Stimulated activated naive CD4-positive, alpha-beta T cell treated with Interleukin-2 at 50 U/mL for 16 hours (primary cell): ENCODE measurements around the gene PDGFC.
"Not testable (repeated sequence)": the region's sequence is repeated elsewhere in the genome, so short reads cannot be mapped to it uniquely, and the experiment has no call there.

Experiments
- DNase-seq: peaks from one replicate; lab custom pipeline; 2025; lab: John Stamatoyannopoulos, UW

Gene PDGFC

DNA sequence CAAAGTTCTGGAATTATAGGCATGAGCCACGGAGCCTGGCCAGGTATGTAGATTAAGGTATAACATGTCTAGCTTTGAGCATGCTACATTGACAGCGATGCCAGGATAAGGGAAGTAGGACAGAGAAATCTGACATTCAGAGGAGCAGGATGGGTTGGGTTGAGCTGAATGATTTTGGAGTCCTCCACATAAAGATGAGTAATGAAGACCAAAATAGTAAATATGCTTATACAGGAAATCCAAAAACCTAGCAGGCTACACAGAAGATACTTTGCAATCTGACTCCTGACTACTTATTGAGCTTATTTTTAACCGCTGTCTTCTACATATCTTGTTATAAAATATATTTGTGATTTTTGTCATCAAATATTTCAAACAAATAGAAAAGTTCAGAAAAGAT is 69.7 kb downstream of the PDGFC start:
- no peak for DNase-seq

DNA sequence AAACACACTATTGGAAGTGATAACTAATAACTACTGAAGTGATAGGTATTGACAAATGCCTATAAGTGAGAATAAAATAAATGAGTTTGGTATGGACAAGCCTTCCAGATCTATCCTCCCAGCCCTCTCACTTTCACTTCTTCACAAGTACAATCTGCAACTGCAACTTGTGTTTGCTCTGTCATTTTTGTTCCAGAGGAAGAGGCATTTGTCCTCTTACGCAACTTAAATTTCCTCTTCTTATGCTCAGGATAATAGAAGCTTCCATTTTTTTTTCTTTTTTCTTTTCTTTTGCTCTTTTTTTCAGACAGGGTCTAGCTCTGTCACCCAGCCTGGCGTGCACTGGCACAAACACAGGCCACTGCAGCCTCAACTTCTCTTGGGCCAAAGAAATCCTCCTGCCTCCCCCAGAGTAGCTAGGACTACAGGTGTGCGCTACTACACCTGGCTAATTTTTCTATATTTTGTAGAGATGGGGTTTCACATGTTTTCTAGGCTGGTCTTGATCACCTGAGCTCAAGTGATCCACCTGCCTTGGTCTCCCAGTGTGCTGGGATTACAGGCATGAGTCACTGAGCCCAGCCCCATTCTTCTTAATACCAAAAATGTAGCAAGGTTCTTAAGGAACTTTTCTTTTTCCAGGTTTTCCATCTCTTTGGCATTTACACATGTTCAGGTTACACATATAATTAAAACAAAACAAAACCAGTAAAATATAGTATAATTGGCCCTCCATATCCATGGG is 73.1 kb downstream of the PDGFC start:
- DNase-seq, result no peak

- DNase-seq, result no peak
These were observed 75.1 kb downstream of the PDGFC start for GRCh38 chr4:156896527-156896926.

DNA sequence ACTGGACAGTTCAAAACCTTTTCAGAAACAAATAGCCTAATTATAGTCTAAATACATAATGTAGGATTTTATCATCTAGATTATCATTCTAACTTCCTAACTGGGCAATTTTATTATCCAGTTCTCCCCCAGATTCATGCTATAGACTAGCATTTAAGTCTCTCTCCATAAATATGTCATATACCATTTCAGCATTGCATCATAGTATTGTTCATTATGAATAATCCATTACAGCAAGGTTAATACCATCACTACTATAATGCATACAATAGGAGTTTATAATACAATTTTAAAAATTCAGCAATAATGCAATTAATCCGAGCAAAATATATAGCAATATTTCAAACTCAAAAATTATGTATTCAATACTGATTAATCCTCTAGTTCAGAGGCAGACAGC is 77.4 kb downstream of the PDGFC start:
- no peak for DNase-seq

DNA sequence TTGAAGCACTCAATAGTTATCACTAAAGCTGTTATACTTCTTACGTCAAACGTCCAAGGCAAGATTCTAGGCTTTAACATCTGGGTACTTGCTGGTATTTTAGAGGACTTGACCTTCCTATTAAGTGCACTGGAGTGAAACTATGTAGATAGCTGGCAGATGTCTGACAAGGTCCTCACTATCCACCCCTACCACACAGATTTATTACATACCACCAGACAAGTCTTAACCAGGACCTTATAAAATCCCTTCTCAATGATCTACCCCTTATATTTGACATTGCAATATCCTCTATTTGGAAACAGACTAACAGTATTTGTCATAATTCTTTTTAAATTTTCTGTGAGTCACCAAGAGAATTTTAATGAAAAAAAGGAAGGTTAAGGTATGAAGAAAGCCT is 78.8 kb downstream of the PDGFC start:
- DNase-seq, result no peak

DNA sequence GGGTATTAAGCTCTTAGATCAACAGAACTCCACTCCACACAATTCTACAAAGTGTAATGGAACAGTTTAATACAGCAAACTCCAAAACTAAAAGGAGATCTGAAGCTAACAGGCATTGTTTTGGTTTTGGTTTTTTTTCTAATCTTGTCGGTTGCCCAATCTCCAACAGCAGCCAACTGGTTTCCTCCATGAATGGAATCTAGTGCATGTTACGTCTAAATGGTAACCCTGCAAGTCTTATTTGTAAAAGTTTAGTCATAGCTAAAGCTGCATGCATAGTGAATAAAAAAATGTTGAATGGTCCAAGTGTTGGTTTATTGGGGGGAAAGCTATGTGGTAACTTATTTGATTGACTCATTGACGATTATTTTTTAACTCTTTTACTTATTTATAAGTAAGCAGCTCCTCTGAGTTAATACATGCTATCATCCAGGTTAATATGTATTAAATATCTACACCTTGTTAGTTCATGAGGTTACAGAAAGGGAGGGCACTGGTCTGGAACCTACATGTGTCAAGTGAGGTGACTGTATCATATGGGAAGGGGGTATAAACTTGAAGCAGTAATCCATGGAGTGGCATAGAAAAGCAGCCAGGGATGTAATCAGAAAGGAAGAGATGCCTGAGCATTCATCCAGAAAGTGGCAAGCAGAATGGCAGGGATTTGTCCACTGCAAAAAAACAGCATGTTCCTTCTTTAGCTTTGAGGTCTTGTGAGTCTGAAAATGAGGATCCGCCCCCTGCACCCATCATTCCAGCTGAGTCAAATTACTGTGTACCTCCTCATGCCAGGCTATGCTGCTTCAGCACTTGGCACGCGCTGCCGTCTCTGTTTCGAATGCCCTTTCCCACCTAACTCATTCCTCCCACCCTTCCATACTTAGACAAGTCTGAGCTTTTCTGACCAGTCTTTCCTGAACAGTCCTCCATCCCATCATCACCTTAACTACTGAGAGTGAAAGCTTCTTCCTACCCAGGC is 81.7 kb downstream of the PDGFC start:
- no peak for DNase-seq

- no peak for DNase-seq
These were observed 82.8 kb downstream of the PDGFC start for GRCh38 chr4:156888762-156889161.

GRCh38 chr4:156886481-156886880 is 85.1 kb downstream of the PDGFC start:
- DNase-seq, result no peak

GRCh38 chr4:156885374-156885773 is 86.2 kb downstream of the PDGFC start:
- no peak for DNase-seq

GRCh38 chr4:156884183-156884582 is 87.4 kb downstream of the PDGFC start:
- no peak for DNase-seq

DNA sequence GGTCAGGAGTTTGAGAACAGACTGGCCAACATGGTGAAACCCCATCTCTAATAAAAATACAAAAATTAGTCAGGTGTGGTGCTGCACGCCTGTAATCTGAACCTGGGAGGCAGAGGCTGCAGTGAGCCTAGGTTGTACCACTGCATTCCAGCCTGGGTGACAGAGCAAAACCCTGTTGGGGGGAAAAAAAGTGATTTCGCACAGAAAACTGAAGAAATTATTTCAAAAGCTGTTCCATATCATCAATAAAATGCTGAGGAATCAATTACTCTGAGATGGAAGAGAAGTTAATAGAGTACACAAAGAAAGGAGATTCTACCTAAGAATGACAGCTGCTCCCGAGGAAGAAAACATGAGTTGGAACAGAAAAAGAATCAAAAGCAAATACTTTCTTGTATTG is 95.9 kb downstream of the PDGFC start:
- no peak for DNase-seq

GRCh38 chr4:156875055-156875454 is 96.5 kb downstream of the PDGFC start:
- no peak for DNase-seq

DNA sequence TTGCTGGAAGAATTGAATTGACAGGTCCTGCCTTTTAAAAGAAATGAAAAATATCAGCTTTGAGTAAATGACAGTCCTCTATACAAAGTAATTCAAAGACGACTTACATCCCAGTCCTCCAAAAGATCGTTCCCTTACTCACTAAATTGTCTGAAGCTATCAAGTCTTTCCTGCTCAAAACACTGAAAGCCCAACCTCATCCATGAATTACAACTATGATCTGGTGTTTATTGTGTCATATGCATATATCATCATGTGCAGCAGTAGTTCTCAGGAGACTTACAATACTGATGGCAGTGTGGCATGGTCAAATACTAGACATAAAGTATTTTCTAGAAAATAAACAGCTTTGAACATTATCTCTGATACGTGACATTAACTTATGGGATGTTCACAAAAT is 97.8 kb downstream of the PDGFC start:
- no peak for DNase-seq

DNA sequence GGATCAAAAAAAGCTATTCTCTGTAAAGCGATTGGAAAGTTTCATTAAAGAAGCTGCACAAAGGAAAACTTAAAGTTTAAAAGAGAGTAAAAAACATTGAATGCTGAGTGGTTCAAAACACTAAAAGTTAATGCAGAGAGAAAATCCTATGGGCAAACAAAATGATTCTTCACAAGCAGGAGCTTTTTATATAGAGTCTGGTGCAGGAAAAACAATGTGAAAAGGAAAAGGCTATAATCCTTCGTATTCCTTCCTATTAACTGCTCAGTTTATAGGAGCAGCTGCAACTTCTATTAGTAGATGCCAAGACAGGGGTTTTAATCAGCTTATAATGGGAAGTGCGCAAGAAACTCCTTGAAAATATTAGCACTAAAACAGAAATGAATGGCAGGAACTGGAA is 100.7 kb downstream of the PDGFC start:
- DNase-seq, result no peak

DNA sequence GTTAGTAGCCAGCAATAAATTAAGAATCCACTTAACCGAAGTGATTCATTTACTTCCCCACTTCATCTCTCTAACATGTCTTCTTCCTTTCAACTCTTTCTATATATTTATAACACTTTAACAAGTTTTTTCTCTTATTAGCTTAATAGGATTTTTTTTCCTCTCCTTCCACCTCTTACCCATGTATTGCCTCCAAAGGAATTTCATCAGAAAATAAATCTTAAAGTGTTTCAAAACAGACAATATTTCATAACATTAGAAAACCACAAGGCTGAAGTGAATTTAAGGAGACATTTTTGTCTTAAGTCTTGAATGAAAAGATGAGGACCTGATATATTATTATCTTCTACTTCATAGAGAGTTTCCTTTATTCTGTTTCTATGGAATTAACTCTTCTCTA is 101.5 kb downstream of the PDGFC start:
- DNase-seq, result no peak

- DNase-seq, result not testable (repeated sequence)
These were observed 105.5 kb downstream of the PDGFC start for GRCh38 chr4:156866088-156866487.

DNA sequence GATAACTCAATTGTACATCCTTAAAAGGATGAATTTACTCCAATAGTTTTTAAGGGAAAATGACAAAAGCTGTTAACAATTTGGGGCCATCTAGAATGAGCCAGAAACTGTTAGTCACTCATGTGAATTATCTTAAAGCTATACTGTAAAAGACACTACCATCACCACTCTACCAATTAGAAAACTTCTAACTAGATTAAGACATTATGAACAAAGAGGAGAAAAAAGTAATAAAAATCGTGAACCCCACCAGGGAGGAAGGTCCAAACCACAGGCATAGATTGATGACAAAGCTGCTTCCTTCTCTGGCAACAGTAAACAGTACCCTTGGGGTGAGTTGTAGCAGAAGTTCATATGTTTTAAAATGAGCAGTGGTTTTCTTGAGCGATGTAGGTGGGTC is 106.1 kb downstream of the PDGFC start:
- no peak for DNase-seq

DNA sequence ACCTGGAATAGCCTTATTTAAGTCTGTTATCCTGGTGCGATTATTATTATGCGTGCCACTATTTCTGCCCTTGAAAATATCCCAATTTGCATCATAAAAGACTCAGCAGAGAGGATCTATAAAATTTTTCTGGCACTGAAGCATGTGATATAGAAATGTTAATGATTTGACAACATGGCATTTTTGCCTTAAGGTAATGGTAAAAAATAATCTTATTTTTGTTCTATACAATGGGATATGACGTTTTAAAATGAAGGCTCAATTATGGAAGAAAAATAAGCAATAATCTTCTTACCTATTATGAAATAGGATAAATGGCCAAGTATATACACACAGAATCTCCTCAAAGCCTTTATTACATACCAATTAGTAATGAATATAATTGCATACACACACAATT is 113.5 kb downstream of the PDGFC start:
- no peak for DNase-seq

GRCh38 chr4:156838761-156839160 is 132.8 kb downstream of the PDGFC start:
- DNase-seq, result no peak

- no peak for DNase-seq
These were observed 133.8 kb downstream of the PDGFC start for GRCh38 chr4:156837625-156838345.

- DNase-seq, result no peak
These were observed 138.7 kb downstream of the PDGFC start for GRCh38 chr4:156832886-156833285.

- DNase-seq, result no peak
These were observed 141.2 kb downstream of the PDGFC start for GRCh38 chr4:156830351-156830750.
